Epithelial cell of prostate (primary cell): ENCODE measurements around the gene DNAJB8.

Experiments used
- DNase-seq: peaks from one replicate; pipeline ENCODE4 v3.0.0-alpha.2; 2011; ENCODE audit warnings: low read depth, low spot score
- H3K27ac ChIP-seq: fragments of 450-650 bp; 2 replicates; pipeline ENCODE4 v1.5.1; 2017; ENCODE audit warnings: mild to moderate bottlenecking

Gene DNAJB8

GRCh38 chr3:128484404-128485281 is 18.0 kb upstream of the DNAJB8 start:
- H3K27ac ChIP-seq = no peak overlapping the region
- DNase-seq = no peak

DNA sequence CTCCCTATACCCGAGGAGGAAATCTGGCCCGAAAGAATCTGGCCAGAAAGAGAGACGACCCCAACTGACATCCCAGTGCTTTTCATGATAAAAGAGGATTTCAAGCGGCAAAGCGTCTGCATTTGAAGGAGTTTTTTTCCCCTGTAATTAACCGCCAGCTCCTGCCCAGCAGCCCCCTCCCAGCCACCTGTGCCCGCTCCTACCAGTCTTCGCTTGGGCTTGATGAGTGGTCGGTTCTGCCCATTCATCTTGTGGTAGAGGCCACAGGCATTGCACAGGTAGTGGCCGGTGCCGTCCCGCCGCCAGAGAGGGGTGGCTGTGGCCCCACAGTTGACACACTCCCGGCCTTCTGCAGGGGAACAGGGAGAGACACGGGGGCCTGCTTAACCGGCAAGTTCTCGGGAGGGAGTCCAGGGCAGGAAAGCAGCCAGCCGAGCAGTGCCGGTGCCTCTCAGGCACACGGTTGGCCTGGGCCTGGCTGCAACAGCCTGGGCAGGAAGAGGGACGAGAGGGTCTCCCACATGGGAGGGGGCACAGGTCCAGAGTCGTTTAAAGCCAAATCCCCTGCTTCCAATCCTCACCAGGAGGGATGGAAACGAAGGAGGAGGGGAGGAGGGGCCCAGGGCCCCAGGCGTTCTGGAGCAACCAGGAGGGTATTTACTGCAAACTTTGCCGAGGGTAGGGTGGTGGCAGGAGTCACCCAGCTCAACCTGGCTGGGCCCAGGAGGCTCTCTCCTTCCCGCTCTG is 17.1 kb upstream of the DNAJB8 start:
- H3K27ac ChIP-seq = no peak overlapping the region
- no peak for DNase-seq

- H3K27ac ChIP-seq = no peak overlapping the region
- no peak for DNase-seq
Measured at GRCh38 chr3:128482666-128483656, 16.3 kb upstream of the DNAJB8 start.

DNA sequence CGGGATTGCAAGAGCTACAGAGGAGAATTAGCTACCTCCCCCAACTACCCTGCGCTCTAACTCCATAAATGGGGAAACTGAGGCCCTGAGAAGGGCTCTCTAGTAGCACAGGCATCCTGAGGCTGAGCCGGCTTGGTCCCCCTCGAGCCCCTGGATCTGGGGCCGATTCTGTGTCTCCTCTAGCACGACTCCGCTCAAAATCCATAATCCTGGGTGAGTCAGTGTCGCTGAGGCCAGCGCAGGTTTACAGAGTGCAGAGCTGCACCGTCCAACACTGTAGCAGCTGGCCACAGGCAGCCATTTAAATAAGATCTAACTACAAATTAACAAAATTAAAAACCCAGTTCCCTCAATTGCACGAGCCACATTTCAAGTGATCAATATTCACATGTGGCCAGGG is 15.5 kb upstream of the DNAJB8 start:
- no peak for DNase-seq
- no peak overlapping the region for H3K27ac ChIP-seq

GRCh38 chr3:128481438-128481942 is 14.8 kb upstream of the DNAJB8 start:
- no peak for DNase-seq
- no peak overlapping the region for H3K27ac ChIP-seq

- DNase-seq = no peak
- H3K27ac ChIP-seq = no peak overlapping the region
Measured at GRCh38 chr3:128480717-128481437, 14.2 kb upstream of the DNAJB8 start.

DNA sequence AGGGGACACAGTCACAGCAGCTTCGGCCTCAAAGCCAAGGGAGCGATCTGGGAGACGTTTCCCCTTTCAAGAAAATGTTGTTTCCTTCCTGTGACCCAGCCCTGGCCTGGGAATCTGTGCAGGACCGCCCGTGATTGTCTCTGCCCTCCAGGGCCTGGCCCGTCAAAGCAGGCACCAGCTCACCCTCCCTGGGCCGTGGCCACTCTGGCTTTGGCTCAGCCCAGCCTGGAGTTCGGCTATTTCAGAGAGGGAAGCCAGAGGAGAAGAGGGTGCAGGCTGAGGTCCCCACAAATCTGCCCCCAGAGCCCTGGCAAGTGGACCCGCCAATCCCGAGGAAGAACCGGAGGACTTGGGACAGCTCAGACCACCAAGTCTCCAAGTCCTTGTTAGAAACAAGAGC is 13.6 kb upstream of the DNAJB8 start:
- H3K27ac ChIP-seq = no peak overlapping the region
- no peak for DNase-seq

DNA sequence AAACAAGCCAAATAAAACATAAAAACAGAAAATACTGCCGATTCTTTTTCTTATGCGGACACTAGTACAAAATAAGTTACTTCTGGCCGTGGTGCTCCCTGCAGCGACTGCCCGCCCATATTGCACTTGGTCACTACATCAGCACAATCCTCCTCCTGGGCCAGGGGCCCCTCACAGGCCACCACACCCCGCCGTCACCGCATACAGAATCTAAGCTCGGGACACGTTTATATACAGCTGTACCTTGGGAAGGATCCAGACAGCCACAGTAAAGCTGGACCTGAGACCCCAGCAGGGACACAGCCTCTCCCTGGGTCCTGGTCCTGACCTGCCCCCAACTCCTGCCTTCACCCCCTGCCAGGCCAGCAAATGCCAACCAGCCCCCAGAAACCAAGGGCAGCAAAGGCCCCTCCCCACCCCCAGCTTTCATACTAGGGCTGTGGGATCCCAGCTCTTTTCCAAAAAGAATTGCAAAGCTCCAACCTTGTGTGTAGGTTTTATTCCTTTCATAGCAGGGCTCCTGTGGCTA is 12.9 kb upstream of the DNAJB8 start:
- DNase-seq = no peak
- H3K27ac ChIP-seq = no peak overlapping the region

DNA sequence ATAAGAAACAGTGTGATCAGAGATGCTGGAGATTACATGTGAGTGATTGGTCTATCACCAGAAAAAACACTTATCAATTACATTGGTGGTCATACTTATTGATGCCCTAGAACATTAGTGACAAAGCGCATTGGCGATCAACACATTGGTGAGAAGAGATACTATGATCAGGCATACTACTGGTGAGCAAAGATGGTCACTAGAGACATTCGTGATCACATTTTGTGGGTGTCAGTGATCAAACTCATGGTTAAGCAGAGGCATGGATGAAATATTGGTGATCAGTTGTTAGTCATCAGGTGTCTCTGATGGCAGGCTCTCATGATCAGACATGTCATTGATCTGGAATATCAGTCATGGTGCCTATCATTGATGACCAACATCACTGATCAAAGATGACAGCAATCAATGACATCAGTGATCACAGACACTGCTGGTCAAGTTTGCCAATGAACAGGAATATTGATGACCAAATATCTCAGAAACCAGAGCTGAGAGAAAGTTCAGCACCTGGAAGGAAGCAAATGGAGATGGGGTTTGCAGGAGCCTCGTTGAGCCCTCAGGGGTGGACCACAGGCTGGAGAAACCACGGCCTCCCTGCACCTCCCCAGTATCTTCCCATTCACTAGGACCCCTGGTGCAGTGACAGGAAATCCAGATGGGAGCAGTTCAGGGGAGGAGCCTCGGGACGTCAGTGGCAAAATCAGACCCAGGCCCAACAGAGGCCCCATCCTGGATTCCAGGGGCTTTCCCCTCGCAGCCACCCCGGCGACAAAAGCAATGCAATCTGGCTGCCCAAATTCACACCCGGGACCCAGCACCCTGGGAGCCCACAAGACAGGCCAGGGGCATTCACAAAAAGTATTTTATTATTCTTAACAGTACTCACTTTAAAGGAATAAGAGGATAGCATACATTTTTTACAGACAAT is 12.2 kb upstream of the DNAJB8 start:
- no peak for DNase-seq
- H3K27ac ChIP-seq = no peak overlapping the region

GRCh38 chr3:128476659-128477058 is 10.0 kb upstream of the DNAJB8 start:
- no peak for DNase-seq
- no peak overlapping the region for H3K27ac ChIP-seq

DNA sequence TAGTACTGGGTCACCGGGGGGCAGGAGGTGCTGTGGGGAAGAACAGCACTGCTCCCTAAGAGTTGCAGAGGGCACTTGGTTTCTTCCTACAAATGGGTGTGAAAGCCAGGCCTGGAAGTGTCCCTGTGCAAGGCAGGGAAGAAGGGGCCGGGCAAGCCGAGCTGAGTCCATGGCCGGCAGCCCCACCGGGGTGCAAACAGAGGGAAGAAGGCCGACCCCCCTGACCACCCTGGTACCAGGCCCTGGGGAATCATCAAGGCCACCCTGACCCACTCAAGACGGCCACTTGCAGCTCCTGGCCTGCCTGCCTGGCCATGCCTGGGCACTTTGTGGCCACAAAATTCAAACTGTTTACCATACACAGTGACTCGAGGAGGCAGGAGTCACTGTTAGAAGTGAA is 8.7 kb upstream of the DNAJB8 start:
- no peak for DNase-seq

DNA sequence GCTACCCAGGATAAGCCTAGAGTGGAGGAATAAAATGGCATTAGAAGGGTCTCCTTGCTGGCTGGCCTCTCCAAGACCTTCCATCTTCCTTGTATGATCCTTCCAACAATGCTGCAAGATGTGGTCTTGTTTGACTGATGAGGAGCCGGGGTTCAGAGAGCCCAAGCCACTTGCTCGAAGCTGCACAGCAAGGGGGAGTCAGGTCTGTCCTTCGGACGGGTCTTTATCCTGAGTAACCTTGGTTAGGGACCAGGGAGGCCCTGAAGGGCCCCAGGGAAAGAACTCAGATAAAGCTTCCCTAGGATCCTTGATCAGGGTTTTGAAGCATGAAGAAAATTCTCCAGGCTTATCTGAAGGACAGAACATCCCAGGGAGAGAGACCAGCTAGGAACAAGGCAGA is 7.0 kb upstream of the DNAJB8 start:
- H3K27ac ChIP-seq = no peak overlapping the region
- DNase-seq = no peak

More for the DNA sequence above, 8.7 kb upstream of the DNAJB8 start:
- no peak overlapping the region for H3K27ac ChIP-seq

DNA sequence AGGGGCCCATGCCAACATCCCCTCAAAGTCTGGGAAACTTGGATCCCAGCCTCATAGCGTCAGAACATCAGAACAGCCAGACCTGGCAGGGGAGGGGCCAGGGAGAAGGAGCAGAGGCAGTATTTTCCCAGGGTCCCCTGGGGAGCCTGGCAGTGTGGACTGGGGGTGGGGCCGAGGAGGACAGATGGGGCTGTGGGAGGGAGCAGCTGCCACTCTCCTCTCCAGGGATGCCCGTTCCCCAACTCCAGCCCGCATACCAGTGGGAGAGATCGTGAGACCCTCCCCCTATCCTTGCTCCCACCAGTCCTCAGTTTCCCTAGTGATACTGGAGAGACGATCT is 6.5 kb upstream of the DNAJB8 start:
- no peak for DNase-seq
- no peak overlapping the region for H3K27ac ChIP-seq

GRCh38 chr3:128472449-128473179 is 5.9 kb upstream of the DNAJB8 start:
- no peak for DNase-seq
- no peak overlapping the region for H3K27ac ChIP-seq

- no peak overlapping the region for H3K27ac ChIP-seq
- no peak for DNase-seq
Measured at GRCh38 chr3:128471720-128472119, 5.0 kb upstream of the DNAJB8 start.

- H3K27ac ChIP-seq = no peak overlapping the region
- no peak for DNase-seq
Measured at GRCh38 chr3:128471110-128471509, 4.4 kb upstream of the DNAJB8 start.

GRCh38 chr3:128470134-128470899 is 3.6 kb upstream of the DNAJB8 start:
- H3K27ac ChIP-seq = no peak overlapping the region
- no peak for DNase-seq
